NCI-H1048 (cell line): ENCODE measurements around the gene ZMIZ1.
A peak's percentile ranks its signal among the peaks of the same experiment; 100 is the strongest.

ENCODE experiments used
- DNase-seq: peaks from one replicate; lab custom pipeline; 2025; lab: John Stamatoyannopoulos, UW

The ZMIZ1 gene

DNA sequence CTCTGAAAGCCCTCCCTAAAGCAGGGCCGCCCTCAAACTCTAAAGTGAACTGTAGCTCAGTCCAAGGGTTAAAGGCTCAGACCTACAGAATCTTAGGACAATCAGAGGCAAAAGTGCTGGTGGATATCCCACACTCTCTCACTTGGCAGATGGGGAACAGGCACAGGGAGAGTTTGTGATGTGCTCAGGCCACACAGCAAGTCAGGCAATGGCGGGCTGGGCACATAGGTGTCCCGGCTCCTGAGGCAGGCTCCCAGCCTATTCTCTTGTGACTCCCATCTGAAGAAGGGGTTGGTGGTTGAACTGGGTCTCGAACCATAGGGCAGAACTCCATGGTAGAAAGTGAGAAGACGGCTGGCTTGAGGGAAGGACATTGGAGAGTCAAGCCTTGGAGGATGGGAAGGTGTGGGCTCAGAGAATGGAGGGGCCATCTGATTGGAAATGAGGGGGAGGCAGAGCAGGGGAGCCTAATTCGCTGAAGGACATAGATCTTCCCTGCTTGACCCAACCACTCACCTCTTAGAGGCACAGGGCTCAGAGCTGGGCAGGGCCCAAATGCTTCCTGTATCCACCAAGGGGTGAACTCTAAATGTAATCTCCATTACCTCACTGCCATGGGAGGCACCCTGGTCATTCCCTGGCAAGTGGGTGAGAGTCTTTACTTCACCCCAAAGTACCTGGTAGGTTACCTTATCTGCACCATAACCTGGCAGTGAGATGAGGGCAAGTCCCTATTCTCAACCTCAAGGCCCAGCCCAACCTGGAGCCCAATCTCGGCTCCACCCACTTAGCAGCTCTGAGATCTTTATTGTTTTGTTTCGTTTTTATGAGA, 4.9 kb upstream of the ZMIZ1 start:
- no peak for DNase-seq

DNA sequence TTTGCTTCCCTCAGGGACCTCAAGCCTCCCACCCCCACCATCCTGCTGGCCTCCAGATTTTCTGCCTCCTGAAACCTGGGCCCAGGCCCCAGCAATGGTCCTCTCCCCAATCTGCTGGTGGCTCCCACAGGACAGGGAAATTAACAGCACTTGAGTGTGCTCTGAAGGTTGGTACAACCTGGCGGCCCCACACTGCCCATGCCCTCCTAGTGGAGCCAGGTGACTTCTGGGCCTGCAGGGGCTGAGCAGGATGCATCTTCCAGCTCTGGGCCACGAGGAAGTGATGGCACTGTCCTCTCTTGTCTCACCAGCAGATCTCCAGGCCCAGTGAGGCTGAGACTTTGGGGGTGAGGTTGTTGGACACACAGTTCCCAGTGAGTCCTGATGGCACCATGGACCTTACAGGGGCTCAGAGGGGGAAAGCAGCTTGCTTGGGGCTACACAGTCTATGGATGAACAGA, 3.6 kb upstream of the ZMIZ1 start:
- no peak for DNase-seq

DNA sequence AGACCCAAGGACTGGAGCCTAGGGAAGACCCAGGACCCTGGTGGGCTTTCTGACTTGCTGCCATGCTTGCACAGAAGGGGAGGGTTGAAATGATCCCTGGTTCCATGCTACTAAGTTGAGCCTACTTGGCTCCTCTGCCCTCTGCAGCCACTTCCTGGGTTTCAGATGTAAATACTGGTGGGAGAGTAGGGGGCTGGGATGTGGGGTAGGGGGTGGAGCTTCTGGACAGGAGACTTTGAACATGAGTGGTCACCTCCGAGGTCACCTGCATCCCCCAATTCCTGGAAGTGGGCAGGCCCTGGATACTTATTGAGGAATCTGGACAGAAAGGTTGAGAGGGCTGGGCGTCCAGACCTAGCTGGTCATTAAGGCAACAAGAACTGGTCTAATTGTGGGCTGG, 2.9 kb upstream of the ZMIZ1 start:
- no peak for DNase-seq

DNA sequence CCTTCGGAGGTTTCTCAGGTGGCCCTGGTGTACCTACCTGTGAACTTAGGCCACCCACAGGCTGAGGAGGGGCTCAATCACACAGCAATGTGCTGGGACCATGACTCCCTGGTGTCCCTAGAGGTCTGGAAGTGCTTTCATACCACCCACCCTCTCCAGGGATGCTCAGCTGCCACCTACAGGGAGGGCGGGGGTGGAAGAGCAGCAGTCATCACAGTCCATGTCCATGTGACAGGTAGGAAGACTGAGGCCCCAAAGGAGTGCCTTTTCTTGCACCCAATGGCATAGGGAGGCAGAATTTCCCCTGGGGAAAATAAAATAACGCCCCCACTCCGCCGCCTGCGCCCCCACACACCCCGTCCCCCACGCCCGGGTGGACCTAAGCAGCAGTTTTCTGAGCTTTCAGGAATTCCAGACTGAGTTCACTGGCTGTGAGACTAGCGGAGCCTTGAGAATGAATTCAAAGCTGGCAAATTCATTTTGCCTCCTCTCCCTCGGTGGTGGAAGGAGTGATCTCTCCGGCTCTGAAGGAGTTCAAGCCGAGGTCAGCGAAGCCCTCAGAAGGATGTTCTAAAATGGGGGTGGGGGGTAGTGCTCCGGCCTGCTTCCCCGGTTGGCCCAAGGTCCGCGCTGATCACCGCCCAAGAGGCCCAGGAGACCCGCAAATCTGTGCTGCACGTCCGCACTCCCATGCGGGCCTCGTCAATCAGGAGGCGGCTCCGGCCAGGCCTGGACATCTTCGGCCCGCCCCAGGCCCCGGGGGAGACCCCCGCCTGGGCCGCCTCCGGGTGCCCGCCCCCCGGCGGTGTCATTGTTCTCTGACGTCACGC, 2.1 kb upstream of the ZMIZ1 start:
- DNase-seq = no peak

DNA sequence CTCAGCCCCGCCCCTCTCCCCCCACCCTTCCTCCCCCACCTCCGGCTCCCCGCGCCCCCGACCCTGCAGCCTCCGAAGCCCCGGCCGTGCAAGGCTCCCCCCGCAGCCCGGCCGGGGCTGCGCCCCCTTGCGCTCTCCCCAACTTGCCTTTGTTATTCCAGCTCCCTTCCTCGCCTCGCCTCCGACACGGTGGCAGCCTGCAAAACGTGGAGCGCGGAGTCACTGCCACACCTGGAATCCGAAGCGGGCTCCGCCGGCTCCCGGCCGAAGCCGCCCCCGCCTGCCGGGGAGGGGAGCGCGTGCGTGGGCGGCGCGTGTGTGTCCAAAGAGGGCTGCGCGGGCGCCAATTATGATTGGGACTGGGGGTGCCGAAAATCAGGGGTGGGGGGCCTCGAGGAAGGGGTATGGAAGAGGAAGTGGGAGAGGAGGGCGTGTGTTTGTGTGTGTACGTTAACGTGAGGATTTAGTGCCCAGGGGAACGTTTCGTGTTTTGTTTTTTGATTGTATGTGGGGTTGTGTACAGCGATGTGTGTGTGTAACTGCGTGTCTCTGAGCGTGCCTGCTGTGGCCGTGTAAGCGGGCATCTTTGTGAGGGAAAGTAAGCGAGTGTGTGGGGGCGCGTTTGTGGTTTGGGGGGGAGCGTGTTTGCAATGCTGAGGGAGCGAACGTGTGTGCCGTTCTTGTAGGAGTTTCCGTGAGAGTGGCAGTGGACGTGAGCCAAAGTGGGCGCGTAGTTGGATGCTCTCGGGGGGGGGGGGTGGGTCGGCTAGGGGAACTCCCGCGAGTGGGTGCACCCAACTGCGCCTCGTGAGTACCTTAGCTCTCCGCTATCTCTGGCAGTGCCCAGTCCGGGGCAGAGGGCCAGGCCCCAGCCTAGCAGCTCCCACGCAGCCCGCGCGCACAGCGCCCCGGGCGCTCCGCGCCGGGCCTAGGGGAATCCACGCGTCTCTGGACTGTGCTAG, 1.2 kb upstream of the ZMIZ1 start:
- DNase-seq = peak; percentile 69

DNA sequence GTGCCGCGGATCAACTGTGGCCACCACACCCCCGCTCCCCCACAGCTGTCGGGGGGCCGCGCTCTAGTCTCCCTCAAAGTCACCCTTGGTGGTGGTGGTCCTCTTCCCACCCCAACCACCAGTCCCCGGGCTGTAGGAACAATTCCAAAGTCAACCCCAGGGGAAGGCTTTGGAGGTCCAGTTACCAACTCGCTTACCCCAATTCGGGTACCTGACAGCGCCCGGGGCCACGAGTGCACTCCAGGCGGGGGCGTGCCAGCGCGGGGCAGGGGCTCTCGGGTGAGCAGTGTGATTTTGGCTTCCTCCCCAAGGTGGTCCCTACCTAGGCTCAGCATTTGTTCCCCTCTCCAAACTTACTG, 584 bp upstream of the ZMIZ1 start:
- no peak for DNase-seq

DNA sequence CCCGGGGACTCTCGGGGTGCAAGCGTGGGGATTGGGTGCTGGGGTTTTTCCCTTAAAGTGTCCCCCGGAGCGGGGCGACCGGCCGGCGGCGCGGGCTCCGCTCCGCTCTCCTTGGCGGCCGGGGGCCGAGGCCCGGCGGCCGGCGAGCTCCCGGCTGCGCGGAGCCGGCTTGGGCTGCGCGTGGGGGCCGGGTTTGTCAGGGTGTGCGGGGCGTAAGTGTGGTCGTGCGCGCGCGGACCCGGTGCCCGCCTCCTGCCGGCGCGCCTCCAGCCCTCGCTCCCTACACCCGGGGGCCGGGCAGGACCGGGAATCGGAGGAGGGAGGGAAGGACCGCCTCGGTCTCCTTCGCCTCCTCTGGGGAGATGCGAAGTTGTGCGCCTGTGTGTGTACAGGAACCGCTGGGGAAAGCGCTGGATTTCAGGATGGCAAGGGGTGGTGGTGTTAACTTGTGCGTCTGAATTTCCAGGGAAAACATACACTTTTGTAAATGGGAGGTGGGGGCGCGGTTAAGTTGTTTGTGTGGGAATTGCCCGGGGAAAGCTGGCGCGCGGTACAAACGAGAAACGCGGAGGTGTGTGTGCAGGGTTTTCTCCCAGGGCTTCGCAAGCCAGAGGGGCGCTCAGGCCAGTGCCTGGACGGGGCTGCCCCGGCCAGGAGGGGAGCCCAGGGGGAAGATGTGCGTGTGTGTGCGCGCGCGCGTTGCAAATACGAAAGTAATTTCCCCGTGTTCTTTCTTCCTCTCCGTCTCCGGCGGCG, 737 bp downstream of the ZMIZ1 start:
- no peak for DNase-seq

DNA sequence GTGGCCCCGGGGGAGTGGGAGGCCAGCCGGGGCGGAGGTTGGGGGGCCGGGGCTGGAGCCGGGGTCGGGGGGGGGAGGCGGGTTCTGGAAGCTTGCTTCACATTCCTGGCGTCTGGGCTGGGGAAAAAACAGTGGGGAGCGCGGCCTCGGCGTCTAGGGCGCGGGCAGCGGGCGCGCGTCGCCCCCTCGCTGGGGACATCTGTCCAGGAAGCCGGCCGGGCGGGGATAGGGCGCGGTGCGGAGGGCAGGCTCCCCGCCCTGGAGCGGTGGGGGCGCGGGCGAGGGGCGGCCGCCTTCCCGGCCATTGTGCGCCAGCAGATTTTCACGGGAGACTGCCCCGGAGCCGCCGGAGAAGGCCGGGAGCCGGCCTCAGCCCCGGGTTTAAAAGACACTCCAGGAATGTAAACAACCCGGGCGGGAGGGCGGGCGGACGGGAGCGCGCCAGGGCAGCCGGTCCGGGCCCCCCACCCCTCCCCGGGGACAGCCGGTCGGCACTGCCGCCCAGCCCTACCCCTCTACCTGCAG, 1.4 kb downstream of the ZMIZ1 start:
- DNase-seq = no peak

DNA sequence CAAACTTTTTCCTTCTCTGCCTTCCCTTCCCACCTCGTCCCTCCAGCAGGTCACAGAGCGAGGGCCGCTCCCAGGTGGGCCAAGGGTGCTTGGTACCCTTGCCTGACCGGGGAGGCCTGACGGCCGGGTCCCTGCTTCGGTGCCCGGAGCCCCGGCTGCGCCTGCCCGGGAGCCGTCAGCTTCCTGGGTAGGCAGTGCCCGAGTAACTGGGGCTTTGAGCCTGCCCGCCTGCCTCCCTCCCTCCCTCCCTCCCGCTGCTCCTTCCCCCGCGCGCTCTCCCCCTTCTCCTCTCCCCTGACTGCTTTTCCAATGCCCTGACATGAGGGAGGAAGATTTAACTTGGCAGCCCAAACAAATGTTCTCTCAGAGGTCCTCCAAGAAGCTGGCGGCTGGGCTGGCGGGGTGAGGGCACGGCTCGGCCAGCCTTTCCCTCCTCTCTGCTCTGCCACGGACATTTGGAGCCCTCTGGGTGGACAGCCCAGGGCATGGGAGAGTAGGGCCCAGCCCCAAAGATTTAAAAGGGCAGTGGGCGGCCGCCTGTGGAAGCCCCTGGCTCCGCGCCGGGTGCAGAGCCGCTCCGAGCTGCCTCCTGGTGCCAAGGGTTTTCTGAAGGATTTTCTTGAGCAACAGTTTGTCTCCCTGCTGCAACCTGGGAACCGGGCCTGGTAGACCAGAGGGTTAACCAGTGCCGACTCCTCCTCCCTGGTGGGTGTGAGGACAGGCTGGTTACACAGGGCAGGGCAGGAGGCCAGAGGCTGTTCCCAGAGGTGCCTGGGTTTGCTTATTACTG, 2.0 kb downstream of the ZMIZ1 start:
- no peak for DNase-seq

DNA sequence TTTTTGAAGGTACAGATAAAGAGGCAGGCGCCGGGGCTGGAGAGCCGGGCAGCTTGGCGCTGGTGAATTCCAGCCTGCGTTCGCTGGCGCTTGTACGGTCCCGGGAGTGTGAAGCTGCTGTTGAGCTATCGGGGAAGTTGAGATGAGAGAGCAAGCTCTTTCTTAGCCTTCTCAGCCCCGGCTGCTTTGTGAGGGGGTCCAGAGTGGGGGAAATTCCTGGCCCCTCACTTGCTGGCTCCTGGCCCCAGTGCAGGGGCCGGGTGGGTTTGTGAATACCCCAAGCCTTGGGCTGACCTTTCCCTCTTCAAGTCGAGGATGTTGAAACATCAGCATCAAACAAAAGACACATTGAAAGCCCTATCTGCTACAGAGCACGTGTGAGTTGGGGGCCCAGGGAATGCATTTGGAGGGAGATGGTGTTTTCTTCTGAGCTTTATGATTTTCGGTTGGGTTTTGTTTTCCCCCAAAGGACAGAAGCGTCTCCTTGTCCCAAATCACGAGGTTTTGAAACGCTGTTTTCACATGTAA, 2.7 kb downstream of the ZMIZ1 start:
- no peak for DNase-seq

DNA sequence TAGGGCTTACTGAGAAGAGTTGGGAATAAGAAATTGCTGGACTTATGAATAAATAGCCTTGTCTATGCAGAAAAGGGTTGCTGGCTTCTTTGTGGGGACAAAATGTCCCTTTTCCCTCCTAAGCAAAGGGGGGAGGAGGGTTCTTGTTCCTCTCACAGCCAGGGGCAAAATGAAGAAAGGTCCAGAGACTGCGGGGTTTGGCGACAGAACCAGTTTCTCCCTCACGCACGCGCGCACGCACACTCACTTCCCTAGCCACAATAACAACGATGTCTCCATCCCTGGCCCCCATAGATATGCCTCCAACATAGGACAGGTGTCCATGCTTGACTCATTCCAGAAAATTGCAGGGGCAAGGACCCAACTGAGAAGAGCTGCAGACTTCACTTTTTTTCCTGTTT, 3.3 kb downstream of the ZMIZ1 start:
- no peak for DNase-seq

DNA sequence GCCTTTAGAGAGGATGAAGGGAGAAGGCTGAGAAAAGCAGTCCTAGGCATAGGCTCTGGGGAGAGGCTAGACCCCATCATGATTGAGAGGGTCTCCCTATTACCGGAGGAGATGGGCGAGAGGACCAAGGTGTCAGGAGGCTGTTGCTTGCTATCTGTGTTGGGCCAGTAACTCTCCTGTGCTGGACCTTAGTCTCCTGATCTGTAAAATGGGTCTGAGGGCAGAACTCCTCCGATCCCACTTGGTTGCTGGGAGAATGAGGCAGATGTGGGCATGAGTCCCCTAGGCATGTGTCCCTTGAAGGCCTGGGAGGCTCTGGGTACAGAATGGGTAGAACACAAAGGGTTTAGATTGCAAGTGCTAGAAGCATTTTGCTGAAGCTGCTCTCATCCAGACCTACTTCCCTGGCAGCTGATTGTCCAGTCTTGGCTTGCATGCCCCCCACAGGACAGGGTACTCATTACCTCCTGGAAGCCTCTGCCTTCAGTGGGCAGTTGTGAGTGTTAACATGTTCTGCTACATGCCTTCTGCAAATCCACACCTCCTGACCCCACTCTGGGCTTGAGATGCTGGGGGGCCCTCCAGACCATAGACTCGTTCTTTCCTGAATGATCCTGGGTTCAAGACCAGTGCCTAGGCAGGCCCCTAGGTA, 4.4 kb downstream of the ZMIZ1 start:
- no peak for DNase-seq

DNA sequence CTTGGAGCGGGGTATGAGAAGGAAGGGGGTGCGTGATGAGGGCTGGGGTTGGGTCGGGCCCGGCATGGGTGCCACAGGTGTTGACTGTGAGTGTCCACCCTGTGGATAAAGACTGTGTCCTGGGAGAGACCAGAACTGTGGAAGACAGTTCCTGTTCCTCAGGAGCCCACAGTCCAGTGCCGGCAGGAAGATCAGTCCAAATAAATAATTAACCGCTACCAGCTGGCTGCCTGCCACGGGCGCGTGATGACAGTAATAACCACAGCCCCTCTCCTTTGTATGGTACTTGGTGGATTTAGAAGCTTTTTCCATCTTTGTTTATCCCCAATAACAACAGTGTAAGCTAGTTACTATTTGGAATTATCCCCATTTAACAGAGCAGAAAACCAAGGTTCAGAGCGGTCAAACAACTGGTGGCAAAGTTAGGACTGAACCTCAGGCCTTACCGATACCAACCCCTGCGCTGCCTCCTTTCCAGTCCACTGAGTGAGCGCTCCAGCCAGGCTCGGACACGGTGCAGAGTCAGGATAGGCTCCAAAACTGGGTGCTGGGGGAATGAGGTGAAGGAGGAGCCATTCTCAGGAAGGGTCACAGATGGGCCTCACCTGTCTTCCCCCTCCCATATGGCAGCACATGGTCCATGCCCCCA, 5.1 kb downstream of the ZMIZ1 start:
- DNase-seq = no peak

DNA sequence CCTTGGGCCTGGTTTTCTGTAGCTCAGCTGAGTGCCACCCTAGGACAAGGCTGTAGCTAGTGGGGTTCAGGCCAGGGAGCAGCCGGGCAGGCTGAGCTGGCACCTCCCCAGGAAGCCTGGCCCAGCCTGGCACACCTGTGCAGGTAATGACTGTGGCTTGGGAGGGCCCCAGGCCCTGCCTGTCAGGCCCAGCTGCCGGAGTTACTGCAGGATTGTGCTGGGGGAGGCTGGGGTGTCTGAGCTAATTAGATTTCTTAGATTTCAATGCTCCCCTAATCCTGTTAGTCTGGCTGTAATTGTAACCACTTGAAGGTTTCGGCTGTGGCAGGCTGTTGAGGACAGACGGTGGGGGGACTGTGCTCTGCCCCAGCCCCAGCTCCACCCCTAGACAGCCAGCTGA, 6.0 kb downstream of the ZMIZ1 start:
- no peak for DNase-seq

DNA sequence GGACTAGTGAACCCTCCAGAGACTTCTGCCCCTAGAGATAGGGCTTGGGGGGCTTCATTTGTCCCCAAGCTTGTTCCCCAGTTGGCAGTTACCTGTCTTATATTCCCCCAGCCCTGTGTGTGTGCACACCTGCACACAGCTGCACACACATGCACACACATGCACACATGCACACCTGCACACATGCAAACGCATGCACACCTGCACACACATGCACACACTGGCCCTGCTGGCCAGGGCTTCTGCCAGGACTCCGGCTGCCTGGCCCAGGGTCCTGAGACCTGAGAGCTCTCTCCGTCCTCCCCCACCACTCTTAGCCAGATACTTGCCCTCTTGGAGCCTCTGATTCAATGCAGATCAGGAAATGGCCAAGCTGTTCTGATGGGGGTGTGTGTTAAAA, 6.7 kb downstream of the ZMIZ1 start:
- no peak for DNase-seq

DNA sequence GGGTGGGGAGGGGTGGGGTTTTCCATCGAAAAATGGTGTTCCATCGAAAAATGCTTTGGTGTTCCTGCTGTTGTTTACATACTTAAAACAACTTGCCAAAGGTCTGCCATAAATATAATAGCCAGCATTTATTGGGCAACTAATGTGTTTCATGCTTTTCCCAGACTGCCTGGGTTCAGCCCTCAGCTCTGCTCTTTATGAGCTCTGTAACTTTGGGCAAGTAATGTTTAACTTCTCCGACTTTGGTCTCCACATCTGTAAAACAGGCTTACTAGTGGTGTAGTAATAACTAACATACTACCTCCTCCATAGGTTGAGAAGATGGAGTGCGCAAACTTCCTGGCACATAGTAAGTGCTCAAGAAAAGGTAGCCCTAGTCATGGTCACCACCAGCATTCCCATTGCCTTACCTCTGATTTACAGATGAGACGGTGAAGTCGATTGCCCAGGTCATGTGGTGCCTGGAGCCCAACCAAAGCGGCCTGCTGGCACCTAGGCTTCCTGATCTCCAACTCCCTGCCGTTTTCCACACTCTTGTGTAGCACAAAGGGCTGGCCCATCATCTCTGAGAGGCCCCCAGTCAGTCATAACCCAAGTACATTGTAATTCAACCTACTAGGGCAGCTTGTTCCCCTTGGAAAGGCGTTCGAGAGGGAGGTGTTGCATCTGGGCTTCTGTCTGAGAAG, 8.9 kb downstream of the ZMIZ1 start:
- DNase-seq = no peak

DNA sequence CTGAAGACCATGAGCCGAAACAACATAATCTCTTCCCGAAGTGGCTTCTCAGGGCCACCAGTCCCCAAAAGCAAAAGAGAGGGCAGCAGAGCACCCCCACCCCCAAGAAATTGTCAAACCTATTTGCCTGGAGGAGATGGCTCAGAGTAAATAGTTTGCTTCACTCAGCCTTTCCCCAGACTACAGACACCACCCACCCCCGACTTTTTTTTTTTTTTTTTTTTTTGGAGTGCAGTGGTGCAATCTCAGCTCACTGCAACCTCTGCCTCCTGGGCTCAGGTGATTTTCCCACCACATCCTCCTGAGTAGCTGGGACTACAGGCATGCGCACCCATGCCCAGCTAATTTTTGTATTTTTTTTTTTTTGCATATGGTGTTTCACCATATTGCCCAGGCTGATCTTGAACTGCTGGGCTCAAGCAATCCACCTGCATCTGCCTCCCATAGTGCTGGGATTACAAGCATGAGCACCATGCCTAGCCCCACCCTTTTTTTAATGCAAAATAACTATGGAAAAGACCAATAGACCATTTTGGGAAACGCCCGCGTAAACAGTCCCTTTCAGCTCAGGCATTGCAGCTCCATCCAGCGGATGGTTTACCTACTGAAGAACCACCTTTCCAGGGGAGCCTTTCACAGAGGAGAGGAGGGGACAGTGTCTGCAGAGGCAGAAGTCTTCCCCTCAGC, 9.7 kb downstream of the ZMIZ1 start:
- DNase-seq = no peak

DNA sequence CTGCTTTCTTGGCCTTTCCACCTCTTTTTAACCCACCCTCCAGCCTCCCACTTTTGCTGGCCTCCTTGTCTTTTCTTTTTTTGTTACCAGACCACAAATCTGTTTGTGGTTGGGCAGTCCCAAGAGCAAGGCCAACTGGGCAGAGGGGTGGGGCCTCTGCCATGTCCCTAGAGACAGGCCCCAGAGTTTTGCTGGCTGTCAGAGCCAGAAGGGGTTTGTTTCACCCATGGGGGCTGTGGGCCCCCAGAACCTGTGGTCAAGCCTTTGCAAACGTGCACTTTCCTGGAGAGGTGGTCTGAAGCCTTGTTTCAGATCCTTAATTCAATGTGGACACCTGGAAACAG, 10.3 kb downstream of the ZMIZ1 start:
- DNase-seq = no peak
